K562 (cell line): ENCODE results near the gene TMEM185A. TPM values are rescaled to one million over a fixed set of nuclear protein-coding genes. Genes with fewer than 3 reads are reported as not detected.

ENCODE experiments used
- ATAC-seq: fragments of 200-7000 bp; cut with Tn5 transposase; 3 replicates; pipeline ENCODE4 v1.9.1; 2020; ENCODE audit warnings: moderate library complexity
- Bru-seq: library from RNA; stranded (reverse); fragments of 400-500 nt; gene quantifications from one replicate; lab custom pipeline; 2021; lab: Mats Ljungman, UMichigan
- BruChase-seq, 2 experiments: library from RNA; stranded (reverse); fragments of 400-500 nt; gene quantifications; one replicate each; lab custom pipeline; 2021; lab: Mats Ljungman, UMichigan
- BruUV-seq: library from RNA; stranded (reverse); fragments of 400-500 nt; replicated peaks from 2 replicates; lab custom pipeline; 2021; lab: Mats Ljungman, UMichigan
- CTCF ChIA-PET: fragments of 300-600 bp; formaldehyde crosslinking; extraction: SDS; loops from one replicate; lab custom pipeline; 2021; ENCODE audit warnings: low intra/inter-chr PET ratio; lab: Yijun Ruan, JAX
- POLR2A ChIA-PET: fragments of 300-600, 350-650 bp; sonication (Branson Sonifier 250); formaldehyde crosslinking; extraction: SDS; loops from one replicate; lab custom pipeline; 2021; ENCODE audit warnings: antibody characterized with exemption, inconsistent platforms; lab: Yijun Ruan, JAX
- DNase-seq, 4 experiments: peaks; one replicate each; pipeline versions ENCODE4 v3.0.0 to v3.0.0-alpha.2; 2011 to 2018; ENCODE audit warnings: low spot score in 3 of 4, mixed read lengths in 3 of 4; ENCODE audit errors: extremely low read depth in 1 of 4
- FAIRE-seq: peaks from 2 replicates; lab custom pipeline; 2011; peaks lifted over from hg19 to GRCh38; lab: Jason Lieb, UNC
- H2AFZ ChIP-seq: 2 replicates; pipeline ENCODE4 v1.6.0; 2011; ENCODE audit warnings: low read depth, low read length, control low read depth, inconsistent platforms
- H3K27ac ChIP-seq: fragments of 200-600 bp; 3 replicates; pipeline ENCODE4 v1.8.0; 2011; ENCODE audit warnings: low read depth, mild to moderate bottlenecking, control low read depth, inconsistent platforms, low read length, moderate library complexity, mixed read lengths; ENCODE audit errors: extremely low read depth
- H3K27me3 ChIP-seq, 2 experiments: fragments of 300-600 bp in 1 of 2; 2 replicates in 1 of 2; 3 replicates in 1 of 2; pipeline versions ENCODE4 v1.6.0 to v1.8.0; 2011; ENCODE audit warnings: inconsistent platforms in 2 of 2, low read length in 2 of 2, mild to moderate bottlenecking in 1 of 2, mixed read lengths in 1 of 2, moderate library complexity in 1 of 2; ENCODE audit not compliant: control insufficient read depth in 2 of 2, insufficient read depth in 2 of 2
- H3K36me3 ChIP-seq: fragments of 300-600 bp; 3 replicates; pipeline ENCODE4 v1.8.0; 2011; ENCODE audit warnings: mild to moderate bottlenecking, low read length, inconsistent platforms; ENCODE audit not compliant: control insufficient read depth, insufficient read depth
- H3K4me1 ChIP-seq, 2 experiments: fragments of 200-600 bp in 1 of 2; replicated peaks in 1 of 2; 2 replicates in 1 of 2; 3 replicates in 1 of 2; pipeline versions ENCODE4 v1.5.1 to v1.8.0; 2011; ENCODE audit warnings: inconsistent platforms in 2 of 2, low read length in 2 of 2, mild to moderate bottlenecking in 1 of 2, mixed read lengths in 1 of 2, moderate library complexity in 1 of 2; ENCODE audit not compliant: control insufficient read depth in 2 of 2, insufficient read depth in 2 of 2
- H3K4me2 ChIP-seq: 2 replicates; pipeline ENCODE4 v1.6.1; 2011; ENCODE audit warnings: low read length, control low read depth, inconsistent platforms, mixed read lengths; ENCODE audit not compliant: insufficient read depth
- H3K4me3 ChIP-seq: fragments of 200-600 bp; sonication (generic), shearing (Covaris generic); 2 replicates; pipeline ENCODE4 v1.5.1; 2016; ENCODE audit warnings: control low read depth, inconsistent platforms
- H3K79me2 ChIP-seq: fragments of 200-600 bp; 3 replicates; pipeline ENCODE4 v1.8.0; 2011; ENCODE audit warnings: low read length, inconsistent platforms; ENCODE audit not compliant: control insufficient read depth, insufficient read depth
- H3K9ac ChIP-seq, 2 experiments: 2 replicates each; pipeline versions ENCODE4 v1.6.0 to v1.6.1; 2011; ENCODE audit warnings: low read depth in 2 of 2, low read length in 2 of 2, control low read depth in 1 of 2, inconsistent platforms in 1 of 2, mild to moderate bottlenecking in 1 of 2, mixed read lengths in 1 of 2; ENCODE audit not compliant: insufficient read depth in 1 of 2
- H3K9me1 ChIP-seq: one replicate; pipeline ENCODE4 v1.6.0; 2011; ENCODE audit warnings: inconsistent platforms, mild to moderate bottlenecking, low read length, moderate library complexity; ENCODE audit not compliant: control insufficient read depth, insufficient read depth
- H3K9me3 ChIP-seq: replicated peaks from 2 replicates; pipeline ENCODE4 v1.5.1; 2011; ENCODE audit warnings: low read depth, low read length, inconsistent platforms; ENCODE audit not compliant: control insufficient read depth, insufficient read depth
- H4K20me1 ChIP-seq: replicated peaks from 2 replicates; pipeline ENCODE4 v1.6.1; 2011; ENCODE audit warnings: low read length, inconsistent platforms, mixed read lengths; ENCODE audit not compliant: control insufficient read depth, insufficient read depth
- NCOA6 ChIP-seq: fragments of 450-650 bp; IDR thresholded peaks from 2 replicates; pipeline ENCODE4 v1.6.1; 2017; ENCODE audit warnings: mild to moderate bottlenecking
- PCBP1 ChIP-seq: fragments of 200-400 bp; formaldehyde crosslinking; IDR thresholded peaks from 2 replicates; pipeline ENCODE4 v1.6.1; 2018; ENCODE audit warnings: mild to moderate bottlenecking, low read depth, low read length; ENCODE audit not compliant: poor library complexity, severe bottlenecking
- YY1 ChIP-seq, 3 experiments: IDR thresholded peaks; 2 replicates each; pipeline ENCODE4 v1.6.1; 2011; ENCODE audit warnings: low read length in 2 of 3, mild to moderate bottlenecking in 2 of 3, moderate library complexity in 2 of 3, borderline replicate concordance in 1 of 3, control low read depth in 1 of 3, low read depth in 1 of 3; ENCODE audit not compliant: insufficient read depth in 3 of 3, insufficient replicate concordance in 2 of 3, control insufficient read depth in 1 of 3, insufficient read length in 1 of 3; ENCODE audit errors: extremely low read depth in 1 of 3
- ZNF551 ChIP-seq: fragments of 250-450 bp; sonication (Bioruptor Pico); IDR thresholded peaks from 2 replicates; pipeline ENCODE4 v1.5.0; 2021; ENCODE audit warnings: mild to moderate bottlenecking, moderate library complexity
- WGBS: fragments of 100-300 bp; shearing (Covaris generic); methylation state at CpG from one replicate; pipeline ENCODE4 v1.1.6; 2016; ENCODE audit warnings: low coverage, mixed read lengths; ENCODE audit not compliant: insufficient coverage; ENCODE audit errors: missing lambda C conversion rate; 5-methylcytosine and 5-hydroxymethylcytosine counted together
- in situ Hi-C: fragments of 300-500 bp; cut with MboI; formaldehyde crosslinking; loops from 4 replicates; pipeline ENCODE4 v1.15.0; 2018; ENCODE audit warnings: inconsistent platforms, mixed read lengths
- intact Hi-C: fragments of 100-400 bp; cut with micrococcal nuclease; formaldehyde crosslinking; loops from 2 replicates; pipeline ENCODE4 v1.14.2; 2022
- long read RNA-seq, 3 experiments: library from polyadenylated mRNA in 2 of 3; library from RNA in 1 of 3; unstranded in 2 of 3; stranded (forward) in 1 of 3; transcript quantifications; one replicate each; pipeline ENCODE4 v2.0.0, GENCODE V29; 2019 to 2022
- polyA minus RNA-seq, 3 experiments: library from RNA; depleted of rRNA, polyadenylated mRNA; stranded (reverse); fragments of >200 nt; gene quantifications; 2 replicates each; pipeline ENCODE4 v1.2.3, GENCODE V29; 2011
- polyA plus RNA-seq, 8 experiments: library from polyadenylated mRNA; depleted of rRNA in 4 of 8; stranded (reverse) in 5 of 8; unstranded in 3 of 8; fragments of >200 nt; fragmentation: Nextera tagmentation in 2 of 8; fragmentation: Illumina TruSeq in 1 of 8; extraction: Ambion mirVana in 2 of 8; extraction: Trizol in 1 of 8; gene quantifications; 2 replicates each; pipeline versions ENCODE4 v1.2.1 to v1.2.3, GENCODE V29; 2011 to 2014; ENCODE audit warnings: inconsistent platforms in 1 of 8, missing spikeins in 1 of 8
- total RNA-seq, 7 experiments: library from RNA; depleted of rRNA in 6 of 7; stranded (reverse); fragments of >200 nt in 6 of 7; fragmentation: Illumina TruSeq in 2 of 7; extraction: Trizol in 2 of 7; gene quantifications; 2 replicates each; pipeline versions ENCODE4 v1.2.1 to v1.2.3, GENCODE V29; 2011 to 2021; ENCODE audit warnings: low replicate concordance in 1 of 7
- TF ChIP-seq, protein P1 (sequence below), 2 experiments: IDR thresholded peaks; 2 replicates each; pipeline ENCODE4 v1.6.1; 2011; ENCODE audit warnings: borderline replicate concordance in 1 of 2, control low read depth in 1 of 2, low read depth in 1 of 2, low read length in 1 of 2, mild to moderate bottlenecking in 1 of 2, mixed read lengths in 1 of 2, moderate library complexity in 1 of 2; ENCODE audit not compliant: insufficient read depth in 1 of 2, insufficient read length in 1 of 2, poor library complexity in 1 of 2, severe bottlenecking in 1 of 2; ENCODE audit errors: extremely low read depth in 1 of 2
- TF ChIP-seq, protein P2 (sequence below): fragments of 450-650 bp; IDR thresholded peaks from 2 replicates; pipeline ENCODE4 v1.7.0; 2016; ENCODE audit warnings: borderline replicate concordance

The TMEM185A gene
- total RNA-seq (2011; cell fraction: chromatin; rRNA removed; ENCODE audit: low replicate concordance), result 11.5 and 19.5 TPM in 2 replicates
- 14.3 and 16.3 TPM in 2 replicates for total RNA-seq (2011; cell fraction: nucleolus; rRNA removed)
- 10.5 and 15.8 TPM in 2 replicates for total RNA-seq (2011; cell fraction: nucleoplasm; rRNA removed)
- total RNA-seq (2014; rRNA removed), result 2.1 and 4.2 TPM in 2 replicates
- total RNA-seq (2014; rRNA removed; fragmentation: Illumina TruSeq; extraction: Trizol), result 4.5 and 4.8 TPM in 2 replicates
- total RNA-seq (2015; rRNA removed; fragmentation: Illumina TruSeq; extraction: Trizol), result 3.7 and 5.9 TPM in 2 replicates
- 6.8 and 8.8 TPM in 2 replicates for total RNA-seq (2021)
- polyA plus RNA-seq (2011; rRNA removed), result 12.6 and 13.7 TPM in 2 replicates
- polyA plus RNA-seq (2011; cell fraction: cytosol; rRNA removed), result 7.5 and 10.2 TPM in 2 replicates
- polyA plus RNA-seq (2011; cell fraction: nucleus; rRNA removed), result 7.2 and 9.2 TPM in 2 replicates
- 10.2 and 11.1 TPM in 2 replicates for polyA plus RNA-seq (2012)
- polyA plus RNA-seq (2014; fragmentation: Illumina TruSeq; extraction: Trizol), result 5.4 and 5.8 TPM in 2 replicates
- 1 to 10 TPM in 1 of 2 experiments, under 1 TPM in 1; 0.97 to 1.7 TPM for polyA plus RNA-seq (2014; fragmentation: Nextera tagmentation; extraction: Ambion mirVana)
- polyA plus RNA-seq (2014; rRNA removed), result 5.7 and 6.4 TPM in 2 replicates
- polyA minus RNA-seq (2011; rRNA and poly(A)+ RNA removed), result 10.3 and 11.8 TPM in 2 replicates
- polyA minus RNA-seq (2011; cell fraction: cytosol; rRNA and poly(A)+ RNA removed), result 3.7 and 8.5 TPM in 2 replicates
- 3.8 and 4.3 TPM in 2 replicates for polyA minus RNA-seq (2011; cell fraction: nucleus; rRNA and poly(A)+ RNA removed)
- percentile 57 among the genes with signal in this experiment for Bru-seq, nascent RNA
- percentile 56 among the genes with signal in this experiment for BruChase-seq, experiment 1, labeled RNA remaining after a 2-hour chase
- percentile 60 among the genes with signal in this experiment for BruChase-seq, experiment 2, labeled RNA remaining after a 6-hour chase
- long read RNA-seq, experiment 1, transcript TMEM185A-204 (4 exons, 903 nt), result major isoform, 11 of 26 reads
- long read RNA-seq, experiment 1, partial matches to known transcripts, result 5 of 26 reads
- long read RNA-seq, experiment 1, other reads (novel, unspliced or antisense), result 7 of 26 reads
- long read RNA-seq, experiment 2, partial matches to known transcripts, result 1 of 6 reads
- long read RNA-seq, experiment 2, other reads (novel, unspliced or antisense), result 2 of 6 reads
- long read RNA-seq, experiment 3, partial matches to known transcripts, result 0 of 1 reads
- long read RNA-seq, experiment 3, other reads (novel, unspliced or antisense), result 0 of 1 reads

DNA sequence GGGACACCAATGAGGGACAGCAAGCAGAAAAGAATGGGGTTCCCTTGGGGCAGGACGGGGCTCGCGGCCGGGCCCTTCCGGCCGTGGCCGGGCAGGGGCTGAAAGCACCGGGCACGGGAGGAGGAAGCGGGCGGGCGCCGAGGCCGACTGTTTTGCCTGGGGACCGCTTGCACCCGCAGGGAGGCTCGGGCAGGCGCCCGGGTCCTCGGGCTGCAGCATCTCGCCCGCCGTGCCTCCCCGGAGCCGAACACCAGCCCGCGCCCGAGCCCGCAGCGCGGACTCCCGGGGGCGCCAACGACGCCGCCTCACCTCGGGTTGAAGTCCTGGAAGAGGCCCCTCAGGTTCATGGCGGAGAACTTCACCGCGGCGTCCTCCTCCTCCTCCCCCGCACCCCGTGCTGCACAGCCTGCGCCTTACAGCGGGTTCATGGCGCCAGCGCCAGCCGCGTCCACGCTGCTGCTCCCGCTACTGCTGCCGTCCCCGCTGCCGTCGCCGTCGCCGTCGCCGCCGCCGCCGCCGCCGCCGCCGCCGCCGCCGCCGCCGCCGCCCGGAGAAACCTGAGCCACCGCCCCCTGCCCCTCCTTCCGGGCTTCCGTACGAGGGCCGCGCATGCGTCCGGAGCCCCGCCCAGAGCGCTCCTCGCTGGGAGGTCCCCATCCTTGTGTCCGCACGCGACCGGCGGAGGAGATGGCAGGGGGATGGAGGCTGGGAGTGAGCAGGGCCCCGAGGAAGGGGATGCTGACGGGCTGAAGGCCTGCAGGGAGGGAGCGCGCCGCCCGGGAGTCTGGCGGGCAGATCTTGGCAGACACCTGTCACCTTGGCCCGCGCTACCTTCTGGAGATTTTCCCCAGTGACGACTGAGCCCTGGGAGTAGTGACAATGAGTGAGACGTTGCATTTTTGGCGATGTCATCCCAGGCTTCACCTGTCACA, at the start of gene TMEM185A:
TMEM185A (minus strand) TSS at position 559 of the 932 bp plus-strand sequence; CDS start at position 347, 212 bp downstream.
- no peaks in the 10 kb centered on the region; the same call in 1 of the 2 replicates for H3K9me3 ChIP-seq
- no peaks in the 10 kb centered on the region for H3K36me3 ChIP-seq
- H2AFZ ChIP-seq, result peak within 1 kb of the TSS; percentile 96
- 3% methylated on average over 22 of the region's 102 CpGs for WGBS
- H3K9me1 ChIP-seq, result no peaks in the 10 kb centered on the region
- intact Hi-C loops, result no loop called here
- in situ Hi-C loops, result loop anchor here (25.0 kb wide), 1 partner anchor 119 kb away; the partner anchor contains the start of gene IDS
- H3K27ac ChIP-seq, result no peak within 1 kb of the TSS
- peaks cover 0 to 9% of the 10 kb centered on the region in 2 experiments; a peak in 2 of 5 replicates for H3K27me3 ChIP-seq
- BruUV-seq, result no TSS peak
- peak within 1 kb of the TSS; percentile 78 for H3K4me2 ChIP-seq
- H3K4me1 ChIP-seq, result peaks cover 0 to 11% of the 10 kb centered on the region in 2 experiments; a peak in 2 of 5 replicates
- FAIRE-seq (no peak), ATAC-seq (peak; percentile 90), DNase-seq (peak; percentile 76 to 88 (median 82))
- H3K79me2 ChIP-seq, result peaks cover 2% of the 10 kb centered on the region; the same call in 1 of the 3 replicates
- peak within 1 kb of the TSS; percentile 58 for H3K4me3 ChIP-seq
- H4K20me1 ChIP-seq, result 0 out of 2 replicates have a peak, but pooled peaks cover 4% of the 10 kb centered on the region
- CTCF ChIA-PET, result interaction anchor here (0.6 kb wide), 1 partner anchor 338 kb away, joined by 3 read pairs; no protein-coding TSS in a partner anchor
- peak within 1 kb of the TSS; percentile 44 to 92 for H3K9ac ChIP-seq
- POLR2A ChIA-PET, result no interaction called here
- TF ChIP-seq YY1 (IDR thresholded peaks at IDR 0.05; ENCODE audit: borderline replicate concordance in 1 of 3, control insufficient read depth in 1 of 3, extremely low read depth in 1 of 3, insufficient read depth in 3 of 3, insufficient read length in 1 of 3, insufficient replicate concordance in 2 of 3, low read depth in 1 of 3, low read length in 2 of 3) (peak in 1 of 3 experiments; percentile 20), ZNF551 (no peak), PCBP1 (peak; percentile 69), NCOA6 (peak; percentile 77)
- TF ChIP-seq, protein P1, sequence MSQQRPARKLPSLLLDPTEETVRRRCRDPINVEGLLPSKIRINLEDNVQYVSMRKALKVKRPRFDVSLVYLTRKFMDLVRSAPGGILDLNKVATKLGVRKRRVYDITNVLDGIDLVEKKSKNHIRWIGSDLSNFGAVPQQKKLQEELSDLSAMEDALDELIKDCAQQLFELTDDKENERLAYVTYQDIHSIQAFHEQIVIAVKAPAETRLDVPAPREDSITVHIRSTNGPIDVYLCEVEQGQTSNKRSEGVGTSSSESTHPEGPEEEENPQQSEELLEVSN (IDR thresholded peaks at IDR 0.05; ENCODE audit: borderline replicate concordance in 1 of 2, extremely low read depth in 1 of 2, insufficient read depth in 1 of 2, insufficient read length in 1 of 2, low read depth in 1 of 2, low read length in 1 of 2, poor library complexity in 1 of 2, severe bottlenecking in 1 of 2), result peak; percentile 15 to 57
- TF ChIP-seq, protein P2, sequence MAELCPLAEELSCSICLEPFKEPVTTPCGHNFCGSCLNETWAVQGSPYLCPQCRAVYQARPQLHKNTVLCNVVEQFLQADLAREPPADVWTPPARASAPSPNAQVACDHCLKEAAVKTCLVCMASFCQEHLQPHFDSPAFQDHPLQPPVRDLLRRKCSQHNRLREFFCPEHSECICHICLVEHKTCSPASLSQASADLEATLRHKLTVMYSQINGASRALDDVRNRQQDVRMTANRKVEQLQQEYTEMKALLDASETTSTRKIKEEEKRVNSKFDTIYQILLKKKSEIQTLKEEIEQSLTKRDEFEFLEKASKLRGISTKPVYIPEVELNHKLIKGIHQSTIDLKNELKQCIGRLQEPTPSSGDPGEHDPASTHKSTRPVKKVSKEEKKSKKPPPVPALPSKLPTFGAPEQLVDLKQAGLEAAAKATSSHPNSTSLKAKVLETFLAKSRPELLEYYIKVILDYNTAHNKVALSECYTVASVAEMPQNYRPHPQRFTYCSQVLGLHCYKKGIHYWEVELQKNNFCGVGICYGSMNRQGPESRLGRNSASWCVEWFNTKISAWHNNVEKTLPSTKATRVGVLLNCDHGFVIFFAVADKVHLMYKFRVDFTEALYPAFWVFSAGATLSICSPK, result no peak
